Muscle of leg (tissue), 11 donors: Measurements from ENCODE around the gene HOXC6. TPM values are rescaled to one million over a fixed set of nuclear protein-coding genes. Genes with fewer than 3 reads are reported as not detected.

Experiments
- DNase-seq: peaks from one replicate; pipeline ENCODE4 v3.0.0; 2013
- H3K27ac ChIP-seq: one replicate; pipeline ENCODE4 v1.5.1; 2013; ENCODE audit warnings: mild to moderate bottlenecking, low read length, control low read depth
- H3K27me3 ChIP-seq: one replicate; pipeline ENCODE4 v1.6.1; 2013; ENCODE audit warnings: low read length; ENCODE audit not compliant: control insufficient read depth, insufficient read depth
- H3K36me3 ChIP-seq: one replicate; pipeline ENCODE4 v1.6.1; 2013; ENCODE audit warnings: low read length; ENCODE audit not compliant: control insufficient read depth, insufficient read depth
- H3K4me1 ChIP-seq: one replicate; pipeline ENCODE4 v1.6.1; 2013; ENCODE audit warnings: low read length; ENCODE audit not compliant: control insufficient read depth, insufficient read depth
- H3K4me3 ChIP-seq: one replicate; pipeline ENCODE4 v1.5.1; 2013; ENCODE audit warnings: low read length, control low read depth
- H3K9me3 ChIP-seq: replicated peaks from 2 replicates; pipeline ENCODE4 v1.6.1; 2013; ENCODE audit warnings: low read depth, low read length; ENCODE audit not compliant: control insufficient read depth
- WGBS: methylation state at CpG from one replicate; pipeline ENCODE4 v1.1.5; 2013; ENCODE audit warnings: missing lambda C conversion rate; ENCODE audit not compliant: insufficient coverage; 5-methylcytosine and 5-hydroxymethylcytosine counted together
- polyA plus RNA-seq, 8 donors: library from polyadenylated mRNA; unstranded; fragments of 120-200 nt; gene quantifications; one replicate each; pipeline versions ENCODE4 v1.2.1 to v1.2.3, GENCODE V29; 2013; ENCODE audit warnings: inconsistent platforms in 1 of 8, low replicate concordance in 1 of 8; ENCODE audit not compliant: insufficient read length in 8 of 8, insufficient read depth in 1 of 8
- total RNA-seq: library from RNA; stranded (reverse); fragments of 120-200 nt; gene quantifications from one replicate; pipeline ENCODE4 v1.2.4, GENCODE V29; 2013

The HOXC6 gene
- total and polyA plus RNA-seq, 9 donors: 4.1 to 22.5 (median 16.0) TPM

GRCh38 chr12:54030889-54031471, 2.7 kb downstream of the HOXC6 start:
- peak; percentile 86 for DNase-seq
- H3K36me3 ChIP-seq: peaks cover 28% of the 10 kb centered on the region
- peak overlapping the region; percentile 80 for H3K27ac ChIP-seq

GRCh38 chr12:54031480-54031879, 3.2 kb downstream of the HOXC6 start:
- H3K27me3 ChIP-seq: peaks cover 57% of the 10 kb centered on the region
- H3K4me3 ChIP-seq: no peak overlapping the region
- peak overlapping the region; percentile 80 for H3K27ac ChIP-seq

More at GRCh38 chr12:54030889-54031471, 2.7 kb downstream of the HOXC6 start:
- Histone ChIP-seq H3K4me3 (no peak overlapping the region), H3K4me1 (peaks cover 83% of the 10 kb centered on the region), H3K27me3 (peaks cover 60% of the 10 kb centered on the region), H3K9me3 (no peaks in the 10 kb centered on the region)
- 28% methylated on average over 31 of the region's 46 CpGs for WGBS

GRCh38 chr12:54032086-54032619, 3.9 kb downstream of the HOXC6 start:
- Histone ChIP-seq H3K27me3 (peaks cover 56% of the 10 kb centered on the region), H3K4me3 (no peak overlapping the region), H3K4me1 (peaks cover 83% of the 10 kb centered on the region), H3K9me3 (no peaks in the 10 kb centered on the region), H3K36me3 (peaks cover 28% of the 10 kb centered on the region), H3K27ac (peak overlapping the region; percentile 80)
- DNase-seq: no peak
- WGBS: 54% methylated on average over 3 of the region's 6 CpGs

More at GRCh38 chr12:54031480-54031879, 3.2 kb downstream of the HOXC6 start:
- no peak for DNase-seq
- Histone ChIP-seq H3K36me3 (peaks cover 28% of the 10 kb centered on the region), H3K9me3 (no peaks in the 10 kb centered on the region), H3K4me1 (peaks cover 83% of the 10 kb centered on the region)
- 82% methylated on average over 2 of the region's 16 CpGs for WGBS

GRCh38 chr12:54032627-54033100, 4.4 kb downstream of the HOXC6 start, which contains the start of gene HOXC5:
TSS of gene HOXC5 (plus strand) at chr12:54033050. CDS start at chr12:54033123, 73 bp downstream.
- peaks cover 56% of the 10 kb centered on the region for H3K27me3 ChIP-seq
- peaks cover 83% of the 10 kb centered on the region for H3K4me1 ChIP-seq
- 1% methylated on average over 7 of the region's 12 CpGs for WGBS
- DNase-seq: peak; percentile 93
- H3K36me3 ChIP-seq: peaks cover 28% of the 10 kb centered on the region
- peak within 1 kb of the TSS; percentile 80 for H3K27ac ChIP-seq
- H3K4me3 ChIP-seq: peak within 1 kb of the TSS; percentile 39
- H3K9me3 ChIP-seq: no peaks in the 10 kb centered on the region

- WGBS: 4% methylated on average over 42 of the region's 61 CpGs
- peaks cover 84% of the 10 kb centered on the region for H3K4me1 ChIP-seq
- H3K4me3 ChIP-seq: peak overlapping the region; percentile 39
- peak; percentile 66 for DNase-seq
- H3K9me3 ChIP-seq: no peaks in the 10 kb centered on the region
- peak overlapping the region; percentile 80 for H3K27ac ChIP-seq
- peaks cover 56% of the 10 kb centered on the region for H3K27me3 ChIP-seq
- H3K36me3 ChIP-seq: peaks cover 28% of the 10 kb centered on the region
Measured at GRCh38 chr12:54033106-54033979, 5.1 kb downstream of the HOXC6 start.

- Histone ChIP-seq H3K27ac (peak overlapping the region; percentile 37), H3K4me3 (peak overlapping the region; percentile 39), H3K4me1 (peaks cover 85% of the 10 kb centered on the region), H3K9me3 (no peaks in the 10 kb centered on the region), H3K36me3 (peaks cover 26% of the 10 kb centered on the region), H3K27me3 (peaks cover 56% of the 10 kb centered on the region)
- peak; percentile 79 for DNase-seq
- 38% methylated on average over 40 of the region's 57 CpGs for WGBS
Measured at GRCh38 chr12:54033980-54034784, 5.9 kb downstream of the HOXC6 start.

GRCh38 chr12:54034785-54035310, 6.6 kb downstream of the HOXC6 start:
- peaks cover 56% of the 10 kb centered on the region for H3K27me3 ChIP-seq
- 77% methylated on average over 18 of the region's 22 CpGs for WGBS
- no peaks in the 10 kb centered on the region for H3K9me3 ChIP-seq
- H3K4me3 ChIP-seq: no peak overlapping the region
- H3K36me3 ChIP-seq: peaks cover 21% of the 10 kb centered on the region
- H3K27ac ChIP-seq: peak overlapping the region; percentile 37
- DNase-seq: no peak
- peaks cover 88% of the 10 kb centered on the region for H3K4me1 ChIP-seq

- Histone ChIP-seq H3K9me3 (no peaks in the 10 kb centered on the region), H3K4me3 (no peak overlapping the region), H3K4me1 (peaks cover 93% of the 10 kb centered on the region), H3K27ac (no peak overlapping the region), H3K36me3 (peaks cover 18% of the 10 kb centered on the region), H3K27me3 (peaks cover 53% of the 10 kb centered on the region)
- WGBS: 50% methylated on average over 6 of the region's 6 CpGs
- DNase-seq: peak; percentile 19
Measured at GRCh38 chr12:54035568-54036264, 7.5 kb downstream of the HOXC6 start.
